Limb (tissue), 2 donors: Measurements from ENCODE around the gene TAS2R19.

ENCODE experiments used
- DNase-seq, 2 donors: peaks; one replicate each; pipeline ENCODE4 v3.0.0-alpha.2; 2016; ENCODE audit errors: extremely low spot score in 2 of 2

TAS2R19 gene

GRCh38 chr12:10994307-10994706, 28.1 kb downstream of the TAS2R19 start:
- no peak for DNase-seq

GRCh38 chr12:10989107-10989506, 33.3 kb downstream of the TAS2R19 start:
- no peak for DNase-seq

GRCh38 chr12:10986812-10987211, 35.6 kb downstream of the TAS2R19 start, which contains the start of gene TAS2R50:
TAS2R50 (minus strand) TSS chr12:10986912; CDS start chr12:10986860, 52 bp downstream.
- no peak for DNase-seq

DNA sequence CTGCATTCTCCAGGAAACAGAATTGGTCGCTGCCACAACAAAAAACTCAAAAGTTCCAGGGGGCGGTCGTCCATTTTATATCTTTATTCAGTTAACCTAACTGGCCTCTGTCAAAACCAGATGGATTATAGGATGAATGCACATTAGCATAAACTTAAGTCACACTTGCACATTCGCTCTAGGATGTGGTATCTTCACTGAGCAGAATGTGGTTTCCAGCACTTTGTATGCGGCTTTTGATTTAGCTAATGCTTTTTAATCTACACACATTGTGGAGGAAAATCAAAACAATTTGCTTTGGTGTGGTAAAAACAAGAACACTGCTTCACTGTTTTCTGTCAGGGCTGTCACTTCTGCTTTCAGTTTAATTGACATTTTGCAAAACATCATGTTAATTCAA, 40.2 kb downstream of the TAS2R19 start:
- no peak for DNase-seq

- no peak for DNase-seq
These were observed 47.5 kb downstream of the TAS2R19 start for GRCh38 chr12:10974965-10975364.
